ENCODE measurements around the gene SSH2. TPM values are rescaled to one million over a fixed set of nuclear protein-coding genes. Genes with fewer than 3 reads are reported as not detected.

SSH2 gene
- total RNA-seq, 1 experiment from 2014 or later: 22.9 TPM

- no peaks in the 10 kb centered on the region for H3K27me3 Mint-ChIP-seq (ENCODE audit: unreplicated experiment)
- DNase-seq: no peak
- H3K9me3 Mint-ChIP-seq (ENCODE audit: low read depth, unreplicated experiment): no peaks in the 10 kb centered on the region
- no TSS peak for BruUV-seq (replicated peaks)
- intact Hi-C loops (cut with micrococcal nuclease; ENCODE audit: unreplicated experiment): no loop called here
- no peaks in the 10 kb centered on the region for H3K4me1 Mint-ChIP-seq (ENCODE audit: low read depth, unreplicated experiment)
- no peak overlapping the region for H3K4me3 Mint-ChIP-seq (ENCODE audit: low read depth, unreplicated experiment)
- H3K27ac Mint-ChIP-seq (ENCODE audit: unreplicated experiment): no peak overlapping the region
- H3K36me3 Mint-ChIP-seq (ENCODE audit: insufficient read depth, unreplicated experiment): no peaks in the 10 kb centered on the region
- no peak for TF ChIP-seq CTCF (IDR thresholded peaks at IDR 0.05; ENCODE audit: unreplicated experiment)
- CTCF ChIA-PET: interaction anchor here (0.6 kb wide), 1 partner anchor 73 kb away, joined by 3 read pairs; no protein-coding TSS in a partner anchor
Observed at GRCh38 chr17:29649359-29649758, 280.7 kb downstream of the SSH2 start.

GRCh38 chr17:29648005-29648404 lies 282.0 kb downstream of the SSH2 start:
- intact Hi-C loops (cut with micrococcal nuclease; ENCODE audit: unreplicated experiment): no loop called here
- Mint-ChIP-seq H3K9me3 (ENCODE audit: low read depth, unreplicated experiment) (no peaks in the 10 kb centered on the region), H3K4me1 (ENCODE audit: low read depth, unreplicated experiment) (no peaks in the 10 kb centered on the region), H3K27me3 (ENCODE audit: unreplicated experiment) (no peaks in the 10 kb centered on the region), H3K36me3 (ENCODE audit: insufficient read depth, unreplicated experiment) (no peaks in the 10 kb centered on the region), H3K4me3 (ENCODE audit: low read depth, unreplicated experiment) (no peak overlapping the region), H3K27ac (ENCODE audit: unreplicated experiment) (no peak overlapping the region)
- no peak for DNase-seq
- no peak for TF ChIP-seq CTCF (IDR thresholded peaks at IDR 0.05; ENCODE audit: unreplicated experiment)
- CTCF ChIA-PET: interaction anchor here (0.6 kb wide), 1 partner anchor 1837 kb away, joined by 6 read pairs; no protein-coding TSS in a partner anchor
- BruUV-seq (replicated peaks): no TSS peak

DNA sequence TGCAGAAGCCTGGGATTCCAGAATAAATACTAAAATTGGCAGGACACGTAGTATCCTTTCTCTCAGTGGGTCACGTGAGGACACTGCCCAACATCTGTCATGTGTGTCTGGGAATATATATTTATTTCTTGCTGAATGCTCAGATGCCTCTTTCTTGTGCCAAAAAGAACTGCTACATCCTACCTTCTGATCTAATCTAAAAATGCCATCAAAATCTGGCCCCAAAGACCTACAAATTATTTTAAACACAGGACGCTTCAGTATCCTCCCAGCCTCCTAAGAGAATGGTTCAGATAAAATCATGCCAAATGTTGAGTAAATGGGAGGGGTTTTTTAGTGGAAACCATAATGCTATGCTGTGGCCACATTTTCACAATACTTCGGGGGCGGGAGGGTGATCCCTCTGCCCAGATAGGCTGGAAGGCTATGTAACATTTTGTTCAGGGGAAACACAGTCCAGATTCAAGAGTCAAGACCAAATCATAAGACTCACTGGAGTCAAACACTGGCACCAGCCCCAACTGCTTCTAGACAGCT lies 284.4 kb downstream of the SSH2 start:
- no peaks in the 10 kb centered on the region for H3K4me1 Mint-ChIP-seq (ENCODE audit: low read depth, unreplicated experiment)

GRCh38 chr17:29643817-29644160 lies 286.2 kb downstream of the SSH2 start:
- intact Hi-C loops (cut with micrococcal nuclease; ENCODE audit: unreplicated experiment): no loop called here
- CTCF ChIA-PET: interaction anchor here (0.6 to 1.5 kb wide), 3 partner anchors 21 to 221 kb away, joined by 3 to 5 read pairs (median 3); no protein-coding TSS in a partner anchor
- no peak overlapping the region for H3K27ac Mint-ChIP-seq (ENCODE audit: unreplicated experiment)

More for the DNA sequence above, 284.4 kb downstream of the SSH2 start:
- DNase-seq: no peak
- CTCF ChIA-PET: no interaction called here
- no TSS peak for BruUV-seq (replicated peaks)
- no peaks in the 10 kb centered on the region for H3K27me3 Mint-ChIP-seq (ENCODE audit: unreplicated experiment)
- TF ChIP-seq CTCF (IDR thresholded peaks at IDR 0.05; ENCODE audit: unreplicated experiment): no peak
- H3K27ac Mint-ChIP-seq (ENCODE audit: unreplicated experiment): no peak overlapping the region
- H3K36me3 Mint-ChIP-seq (ENCODE audit: insufficient read depth, unreplicated experiment): no peaks in the 10 kb centered on the region
- no peak overlapping the region for H3K4me3 Mint-ChIP-seq (ENCODE audit: low read depth, unreplicated experiment)
- no peaks in the 10 kb centered on the region for H3K9me3 Mint-ChIP-seq (ENCODE audit: low read depth, unreplicated experiment)
- intact Hi-C loops (cut with micrococcal nuclease; ENCODE audit: unreplicated experiment): no loop called here

More at GRCh38 chr17:29643817-29644160, 286.2 kb downstream of the SSH2 start:
- H3K27me3 Mint-ChIP-seq (ENCODE audit: unreplicated experiment): no peaks in the 10 kb centered on the region
- H3K4me1 Mint-ChIP-seq (ENCODE audit: low read depth, unreplicated experiment): peaks cover 10% of the 10 kb centered on the region
- no TSS peak for BruUV-seq (replicated peaks)
- H3K36me3 Mint-ChIP-seq (ENCODE audit: insufficient read depth, unreplicated experiment): no peaks in the 10 kb centered on the region
- no peak for DNase-seq
- TF ChIP-seq CTCF (IDR thresholded peaks at IDR 0.05; ENCODE audit: unreplicated experiment): no peak
- H3K4me3 Mint-ChIP-seq (ENCODE audit: low read depth, unreplicated experiment): no peak overlapping the region
- no peaks in the 10 kb centered on the region for H3K9me3 Mint-ChIP-seq (ENCODE audit: low read depth, unreplicated experiment)

Data from Calu3 (cell line).